Measurements from ENCODE around the gene LMF1. TPM values are rescaled to one million over a fixed set of nuclear protein-coding genes. Genes with fewer than 3 reads are reported as not detected.

The LMF1 gene
- total RNA-seq, 2 donors from 2014 or later: 17.3 to 22.6 TPM

- intact Hi-C loops (cut with DNase I, micrococcal nuclease): loop anchor here in 1 of 2 donors (5.0 kb wide), 1 partner anchor 48 kb away; no protein-coding TSS in a partner anchor
- no peak for ATAC-seq
Observed at GRCh38 chr16:909281-910000, 61.3 kb downstream of the LMF1 start.

GRCh38 chr16:908526-909155, 62.1 kb downstream of the LMF1 start:
- ATAC-seq (no peak), DNase-seq (no peak)
- intact Hi-C loops (cut with DNase I, micrococcal nuclease): loop anchor here in 1 of 2 donors (5.0 kb wide), 1 partner anchor 49 kb away; no protein-coding TSS in a partner anchor

More at GRCh38 chr16:909281-910000, 61.3 kb downstream of the LMF1 start:
- DNase-seq: no peak

GRCh38 chr16:907842-908241, 62.9 kb downstream of the LMF1 start:
- ATAC-seq: no peak
- DNase-seq: no peak
- intact Hi-C loops (cut with DNase I, micrococcal nuclease): loop anchor here in 1 of 2 donors (5.0 kb wide), 1 partner anchor 49 kb away; no protein-coding TSS in a partner anchor

- ATAC-seq (no peak), DNase-seq (no peak)
- intact Hi-C loops (cut with DNase I, micrococcal nuclease): loop anchor here in 1 of 2 donors (5.0 kb wide), 1 partner anchor 50 kb away; no protein-coding TSS in a partner anchor
Observed at GRCh38 chr16:907361-907760, 63.4 kb downstream of the LMF1 start.

- intact Hi-C loops (cut with DNase I, micrococcal nuclease): loop anchor here in 1 of 2 donors (5.0 kb wide), 1 partner anchor 51 kb away; no protein-coding TSS in a partner anchor
Observed at GRCh38 chr16:906296-906695, 64.5 kb downstream of the LMF1 start.

GRCh38 chr16:901715-902601, 68.8 kb downstream of the LMF1 start:
- ATAC-seq (no peak), DNase-seq (no peak)
- intact Hi-C loops (cut with DNase I, micrococcal nuclease): no loop called here

More at GRCh38 chr16:906296-906695, 64.5 kb downstream of the LMF1 start:
- DNase-seq (no peak), ATAC-seq (no peak)

- no peak for DNase-seq
- no peak for ATAC-seq
- intact Hi-C loops (cut with DNase I, micrococcal nuclease): no loop called here
Observed at GRCh38 chr16:901149-901548, 69.6 kb downstream of the LMF1 start.

GRCh38 chr16:900211-900610, 70.6 kb downstream of the LMF1 start:
- ATAC-seq (no peak), DNase-seq (no peak)
- intact Hi-C loops (cut with DNase I, micrococcal nuclease): no loop called here

- intact Hi-C loops (cut with DNase I, micrococcal nuclease): no loop called here
- no peak for DNase-seq
- ATAC-seq: no peak
Observed at GRCh38 chr16:899683-900060, 71.1 kb downstream of the LMF1 start.

- DNase-seq (no peak), ATAC-seq (no peak)
- intact Hi-C loops (cut with DNase I, micrococcal nuclease): no loop called here
Observed at GRCh38 chr16:898761-899682, 71.8 kb downstream of the LMF1 start.

- intact Hi-C loops (cut with DNase I, micrococcal nuclease): no loop called here
- ATAC-seq (no peak), DNase-seq (no peak)
Observed at GRCh38 chr16:898216-898615, 72.6 kb downstream of the LMF1 start.

- ATAC-seq: no peak
- no peak for DNase-seq
- intact Hi-C loops (cut with DNase I, micrococcal nuclease): no loop called here
Observed at GRCh38 chr16:897701-898100, 73.1 kb downstream of the LMF1 start.

- intact Hi-C loops (cut with DNase I, micrococcal nuclease): no loop called here
- ATAC-seq: no peak
- no peak for DNase-seq
Observed at GRCh38 chr16:897200-897543, 73.6 kb downstream of the LMF1 start.

GRCh38 chr16:896261-897199, 74.3 kb downstream of the LMF1 start:
- DNase-seq: no peak

GRCh38 chr16:895371-895770, 75.4 kb downstream of the LMF1 start:
- no peak for DNase-seq
- no peak for ATAC-seq

More at GRCh38 chr16:896261-897199, 74.3 kb downstream of the LMF1 start:
- ATAC-seq: no peak
- intact Hi-C loops (cut with DNase I, micrococcal nuclease): no loop called here

GRCh38 chr16:894841-895240, 75.9 kb downstream of the LMF1 start:
- DNase-seq (no peak), ATAC-seq (no peak)
- intact Hi-C loops (cut with DNase I, micrococcal nuclease): no loop called here

More at GRCh38 chr16:895371-895770, 75.4 kb downstream of the LMF1 start:
- intact Hi-C loops (cut with DNase I, micrococcal nuclease): no loop called here

GRCh38 chr16:894136-894535, 76.6 kb downstream of the LMF1 start:
- no peak for ATAC-seq
- intact Hi-C loops (cut with DNase I, micrococcal nuclease): no loop called here
- no peak for DNase-seq
